ENCODE measurements around the gene EYA4.

The EYA4 gene

DNA sequence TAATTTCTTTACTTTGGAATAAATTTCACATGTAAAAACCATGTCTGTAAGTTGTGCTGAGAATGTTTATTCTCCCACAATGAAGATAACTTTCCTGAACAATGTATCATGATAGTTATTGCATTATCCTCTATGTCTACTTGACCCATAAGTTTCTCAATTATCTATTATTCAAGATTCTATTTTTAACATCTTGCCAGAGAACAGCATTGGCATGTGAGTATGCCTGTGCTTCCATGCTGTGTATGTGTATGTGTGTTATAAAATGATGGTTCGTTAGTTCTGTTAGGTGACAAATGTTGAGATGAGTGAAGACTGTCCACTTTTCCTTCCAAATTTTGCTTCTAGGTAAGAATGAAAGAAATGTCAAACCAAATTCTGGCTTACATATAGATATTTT is 111.9 kb downstream of the EYA4 start:
- Histone ChIP-seq H3K4me1 (ENCODE audit: control insufficient read depth in 2 of 2, insufficient read depth in 1 of 2, low read depth in 1 of 2, low read length in 2 of 2) (no peaks in the 10 kb centered on the region), H3K27me3 (ENCODE audit: control insufficient read depth in 3 of 3, insufficient read depth in 3 of 3, low read depth in 1 of 3, low read length in 3 of 3) (no peaks in the 10 kb centered on the region), H3K14ac (ENCODE audit: low read length) (no peak overlapping the region), H2BK5ac (ENCODE audit: low read length) (no peak overlapping the region), H3K4me3 (ENCODE audit: low read length in 2 of 2) (no peak overlapping the region), H3K9me3 (replicated peaks in 1 of 2; ENCODE audit: control insufficient read depth in 2 of 2, insufficient read depth in 1 of 2, low read depth in 1 of 2, low read length in 2 of 2) (no peaks in the 10 kb centered on the region), H4K91ac (ENCODE audit: low read depth, low read length, poor library complexity) (no peak overlapping the region), H2BK120ac (ENCODE audit: low read depth, low read length) (no peak overlapping the region), H2BK15ac (ENCODE audit: low read length) (no peak overlapping the region), H2AK5ac (ENCODE audit: low read depth, low read length) (no peak overlapping the region), H3K4me2 (ENCODE audit: insufficient read depth, low read length, poor library complexity, severe bottlenecking) (no peak overlapping the region), H2AFZ (ENCODE audit: low read length) (no peak overlapping the region), H2BK12ac (ENCODE audit: low read length) (no peak overlapping the region), H3K27ac (replicated peaks; ENCODE audit: low read length) (no peak overlapping the region), H3K4ac (ENCODE audit: low read length) (no peak overlapping the region), H3K79me1 (ENCODE audit: low read depth, low read length) (no peaks in the 10 kb centered on the region), H4K8ac (ENCODE audit: low read depth, low read length) (no peak overlapping the region), H3K36me3 (replicated peaks in 1 of 2; ENCODE audit: control insufficient read depth in 2 of 2, insufficient read depth in 2 of 2, low read length in 2 of 2) (no peaks in the 10 kb centered on the region), H3K18ac (ENCODE audit: low read length) (no peak overlapping the region), H3K9ac (ENCODE audit: low read depth, low read length, poor library complexity) (no peak overlapping the region), H3K23ac (ENCODE audit: low read depth, low read length, poor library complexity) (no peak overlapping the region)
- no peak for DNase-seq (ENCODE audit: low spot score)
- WGBS, 2 donors (ENCODE audit: extremely low coverage in 2 of 2, insufficient read length in 2 of 2, insufficient replicate concordance in 1 of 2): no CpG with 5 or more reads among the region's 1 CpG

DNA sequence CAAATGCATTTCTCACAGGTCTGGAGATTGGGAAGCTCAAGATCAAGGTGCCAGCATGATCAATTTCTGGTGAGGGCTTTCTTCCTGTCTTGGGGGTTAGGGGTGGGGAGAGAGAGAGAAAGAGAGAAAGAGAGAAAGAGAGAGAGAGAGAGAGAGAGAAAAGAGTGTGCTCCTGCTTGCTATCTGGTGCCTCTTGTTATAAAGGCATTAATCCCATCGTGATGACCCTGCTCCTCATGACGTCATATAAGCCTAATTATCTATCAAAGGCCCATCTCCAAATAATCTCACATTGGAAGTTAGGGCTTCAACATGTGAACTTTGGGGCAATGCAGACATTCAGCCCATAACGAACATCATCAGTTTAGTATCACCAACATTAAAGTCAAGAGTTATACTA is 114.8 kb downstream of the EYA4 start:
- Histone ChIP-seq H3K4me3 (ENCODE audit: low read length in 2 of 2) (no peak overlapping the region), H3K14ac (ENCODE audit: low read length) (no peak overlapping the region), H3K27me3 (ENCODE audit: control insufficient read depth in 3 of 3, insufficient read depth in 3 of 3, low read depth in 1 of 3, low read length in 3 of 3) (no peaks in the 10 kb centered on the region), H3K18ac (ENCODE audit: low read length) (no peak overlapping the region), H3K4me2 (ENCODE audit: insufficient read depth, low read length, poor library complexity, severe bottlenecking) (no peak overlapping the region), H3K4me1 (ENCODE audit: control insufficient read depth in 2 of 2, insufficient read depth in 1 of 2, low read depth in 1 of 2, low read length in 2 of 2) (no peaks in the 10 kb centered on the region), H3K9ac (ENCODE audit: low read depth, low read length, poor library complexity) (no peak overlapping the region), H2AK5ac (ENCODE audit: low read depth, low read length) (no peak overlapping the region), H2BK120ac (ENCODE audit: low read depth, low read length) (no peak overlapping the region), H3K79me1 (ENCODE audit: low read depth, low read length) (no peaks in the 10 kb centered on the region), H2AFZ (ENCODE audit: low read length) (no peak overlapping the region), H2BK12ac (ENCODE audit: low read length) (no peak overlapping the region), H2BK15ac (ENCODE audit: low read length) (no peak overlapping the region), H3K4ac (ENCODE audit: low read length) (no peak overlapping the region), H2BK5ac (ENCODE audit: low read length) (no peak overlapping the region), H4K8ac (ENCODE audit: low read depth, low read length) (no peak overlapping the region), H4K91ac (ENCODE audit: low read depth, low read length, poor library complexity) (no peak overlapping the region), H3K36me3 (replicated peaks in 1 of 2; ENCODE audit: control insufficient read depth in 2 of 2, insufficient read depth in 2 of 2, low read length in 2 of 2) (no peaks in the 10 kb centered on the region), H3K23ac (ENCODE audit: low read depth, low read length, poor library complexity) (no peak overlapping the region), H3K9me3 (replicated peaks in 1 of 2; ENCODE audit: control insufficient read depth in 2 of 2, insufficient read depth in 1 of 2, low read depth in 1 of 2, low read length in 2 of 2) (no peaks in the 10 kb centered on the region), H3K27ac (replicated peaks; ENCODE audit: low read length) (no peak overlapping the region)
- no CpG with 5 or more reads among the region's 3 CpGs for WGBS, 2 donors (ENCODE audit: extremely low coverage in 2 of 2, insufficient read length in 2 of 2, insufficient replicate concordance in 1 of 2)
- no peak for DNase-seq (ENCODE audit: low spot score)

DNA sequence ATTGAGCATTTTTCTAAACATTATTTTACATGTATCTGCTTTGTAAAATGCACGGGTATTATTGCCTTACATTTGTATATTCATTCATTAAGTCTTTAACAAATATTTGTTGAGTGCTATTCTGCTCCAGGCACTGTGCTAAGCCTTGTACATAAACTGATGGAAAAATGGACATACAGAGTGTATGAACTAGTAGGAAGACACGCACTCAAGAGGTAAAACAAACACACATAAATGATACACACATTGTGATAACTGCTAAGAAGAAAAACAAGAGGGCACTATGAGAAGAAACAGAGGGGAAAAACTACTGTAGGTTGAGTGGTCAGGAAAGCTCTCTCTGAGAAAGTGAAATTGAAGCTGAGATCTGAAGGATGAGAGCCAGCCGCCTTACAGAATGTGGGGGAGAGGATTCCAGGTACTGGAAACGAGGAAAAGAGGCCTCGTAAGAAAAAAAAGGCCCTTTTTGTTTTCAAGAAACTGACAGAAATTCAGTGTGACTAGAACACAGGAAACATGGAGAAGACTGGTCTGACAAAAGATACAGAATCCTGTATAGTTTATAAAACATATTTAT is 117.5 kb downstream of the EYA4 start:
- Histone ChIP-seq H3K27me3 (ENCODE audit: control insufficient read depth in 3 of 3, insufficient read depth in 3 of 3, low read depth in 1 of 3, low read length in 3 of 3) (no peaks in the 10 kb centered on the region), H3K4me3 (ENCODE audit: low read length in 2 of 2) (no peak overlapping the region)
- no CpG with 5 or more reads among the region's 5 CpGs for WGBS, 2 donors (ENCODE audit: extremely low coverage in 2 of 2, insufficient read length in 2 of 2, insufficient replicate concordance in 1 of 2)

DNA sequence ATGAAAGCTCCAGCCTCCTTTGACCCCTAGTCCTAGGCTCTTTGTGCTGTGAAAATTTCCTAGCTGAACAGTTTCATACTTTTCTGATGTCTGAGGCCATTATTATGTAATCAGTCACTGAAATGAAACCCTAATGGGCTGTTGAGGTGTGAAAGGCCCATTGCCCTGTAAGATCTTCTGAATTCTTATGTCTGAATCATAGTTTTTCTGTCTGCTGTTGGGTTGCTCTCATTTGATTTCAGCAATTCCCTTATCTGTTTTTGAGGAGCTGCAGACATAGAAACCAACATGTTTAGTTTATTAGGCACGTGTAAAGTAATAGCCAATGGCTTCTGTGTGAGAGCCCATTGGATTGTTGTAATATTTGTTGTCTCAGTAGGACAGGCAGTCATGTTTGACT is 118.1 kb downstream of the EYA4 start:
- Histone ChIP-seq H3K18ac (ENCODE audit: low read length) (no peak overlapping the region), H3K27ac (replicated peaks; ENCODE audit: low read length) (no peak overlapping the region)
- WGBS, 2 donors (ENCODE audit: extremely low coverage in 2 of 2, insufficient read length in 2 of 2, insufficient replicate concordance in 1 of 2): no CpG with 5 or more reads among the region's 1 CpG

More for the DNA sequence above, 117.5 kb downstream of the EYA4 start:
- no peak overlapping the region for H3K27ac ChIP-seq (replicated peaks; ENCODE audit: low read length)
- no peak overlapping the region for H3K4ac ChIP-seq (ENCODE audit: low read length)
- DNase-seq (ENCODE audit: low spot score): no peak
- H2BK15ac ChIP-seq (ENCODE audit: low read length): no peak overlapping the region
- H3K18ac ChIP-seq (ENCODE audit: low read length): no peak overlapping the region
- no peak overlapping the region for H3K14ac ChIP-seq (ENCODE audit: low read length)
- no peaks in the 10 kb centered on the region for H3K4me1 ChIP-seq (ENCODE audit: control insufficient read depth in 2 of 2, insufficient read depth in 1 of 2, low read depth in 1 of 2, low read length in 2 of 2)
- no peaks in the 10 kb centered on the region for H3K36me3 ChIP-seq (replicated peaks in 1 of 2; ENCODE audit: control insufficient read depth in 2 of 2, insufficient read depth in 2 of 2, low read length in 2 of 2)
- no peak overlapping the region for H3K23ac ChIP-seq (ENCODE audit: low read depth, low read length, poor library complexity)
- no peak overlapping the region for H2BK5ac ChIP-seq (ENCODE audit: low read length)
- H2BK12ac ChIP-seq (ENCODE audit: low read length): no peak overlapping the region
- no peak overlapping the region for H3K9ac ChIP-seq (ENCODE audit: low read depth, low read length, poor library complexity)
- no peak overlapping the region for H2AK5ac ChIP-seq (ENCODE audit: low read depth, low read length)
- no peak overlapping the region for H4K91ac ChIP-seq (ENCODE audit: low read depth, low read length, poor library complexity)
- H3K4me2 ChIP-seq (ENCODE audit: insufficient read depth, low read length, poor library complexity, severe bottlenecking): no peak overlapping the region
- H2AFZ ChIP-seq (ENCODE audit: low read length): no peak overlapping the region
- H3K9me3 ChIP-seq (replicated peaks in 1 of 2; ENCODE audit: control insufficient read depth in 2 of 2, insufficient read depth in 1 of 2, low read depth in 1 of 2, low read length in 2 of 2): no peaks in the 10 kb centered on the region
- H3K79me1 ChIP-seq (ENCODE audit: low read depth, low read length): no peaks in the 10 kb centered on the region
- no peak overlapping the region for H4K8ac ChIP-seq (ENCODE audit: low read depth, low read length)
- H2BK120ac ChIP-seq (ENCODE audit: low read depth, low read length): no peak overlapping the region

More for the DNA sequence above, 118.1 kb downstream of the EYA4 start:
- no peak overlapping the region for H2AFZ ChIP-seq (ENCODE audit: low read length)
- no peak overlapping the region for H2BK120ac ChIP-seq (ENCODE audit: low read depth, low read length)
- H3K36me3 ChIP-seq (replicated peaks in 1 of 2; ENCODE audit: control insufficient read depth in 2 of 2, insufficient read depth in 2 of 2, low read length in 2 of 2): no peaks in the 10 kb centered on the region
- no peak overlapping the region for H2BK5ac ChIP-seq (ENCODE audit: low read length)
- H3K14ac ChIP-seq (ENCODE audit: low read length): no peak overlapping the region
- no peak for DNase-seq (ENCODE audit: low spot score)
- H4K91ac ChIP-seq (ENCODE audit: low read depth, low read length, poor library complexity): no peak overlapping the region
- H2BK12ac ChIP-seq (ENCODE audit: low read length): no peak overlapping the region
- H2BK15ac ChIP-seq (ENCODE audit: low read length): no peak overlapping the region
- no peak overlapping the region for H3K4ac ChIP-seq (ENCODE audit: low read length)
- H3K23ac ChIP-seq (ENCODE audit: low read depth, low read length, poor library complexity): no peak overlapping the region
- H2AK5ac ChIP-seq (ENCODE audit: low read depth, low read length): no peak overlapping the region
- no peak overlapping the region for H3K4me2 ChIP-seq (ENCODE audit: insufficient read depth, low read length, poor library complexity, severe bottlenecking)
- H3K27me3 ChIP-seq (ENCODE audit: control insufficient read depth in 3 of 3, insufficient read depth in 3 of 3, low read depth in 1 of 3, low read length in 3 of 3): no peaks in the 10 kb centered on the region
- H3K9ac ChIP-seq (ENCODE audit: low read depth, low read length, poor library complexity): no peak overlapping the region
- no peak overlapping the region for H4K8ac ChIP-seq (ENCODE audit: low read depth, low read length)
- H3K79me1 ChIP-seq (ENCODE audit: low read depth, low read length): no peaks in the 10 kb centered on the region
- H3K4me1 ChIP-seq (ENCODE audit: control insufficient read depth in 2 of 2, insufficient read depth in 1 of 2, low read depth in 1 of 2, low read length in 2 of 2): no peaks in the 10 kb centered on the region
- H3K4me3 ChIP-seq (ENCODE audit: low read length in 2 of 2): no peak overlapping the region
- no peaks in the 10 kb centered on the region for H3K9me3 ChIP-seq (replicated peaks in 1 of 2; ENCODE audit: control insufficient read depth in 2 of 2, insufficient read depth in 1 of 2, low read depth in 1 of 2, low read length in 2 of 2)
